Right cardiac atrium (tissue), 5 donors: ENCODE results near the gene MAN2A2. TPM values are rescaled to one million over a fixed set of nuclear protein-coding genes. Genes with fewer than 3 reads are reported as not detected.

ENCODE experiments used
- ATAC-seq, 2 donors: fragments of 200-7000 bp; cut with Tn5 transposase; one replicate each; pipeline versions ENCODE4 v1.8.0 to v1.9.1; 2020; ENCODE audit warnings: moderate library complexity in 2 of 2, mild to moderate bottlenecking in 1 of 2
- DNase-seq, 3 donors: peaks; one replicate each; pipeline ENCODE4 v3.0.0-alpha.2; 2020
- H3K27ac ChIP-seq: one replicate; pipeline ENCODE4 v1.5.1; 2013; ENCODE audit warnings: mild to moderate bottlenecking, low read length, control low read depth, moderate library complexity
- H3K27me3 ChIP-seq: one replicate; pipeline ENCODE4 v1.6.1; 2013; ENCODE audit not compliant: control insufficient read depth, insufficient read depth
- H3K4me1 ChIP-seq: one replicate; pipeline ENCODE4 v1.6.1; 2013; ENCODE audit warnings: low read length; ENCODE audit not compliant: control insufficient read depth, insufficient read depth
- H3K4me3 ChIP-seq: one replicate; pipeline ENCODE4 v1.5.1; 2013; ENCODE audit warnings: low read length, control low read depth
- H3K9me3 ChIP-seq: one replicate; pipeline ENCODE4 v1.6.1; 2013; ENCODE audit warnings: low read length; ENCODE audit not compliant: control insufficient read depth
- WGBS: extraction: QIAGEN DNeasy Blood & Tissue Kit; methylation state at CpG from one replicate; pipeline ENCODE4 v1.1.7; 2013; 5-methylcytosine and 5-hydroxymethylcytosine counted together
- intact Hi-C, 4 donors: fragments of 100-400 bp; cut with DNase I; formaldehyde crosslinking; loops; one replicate each; pipeline versions ENCODE4 v1.11.0 to v1.14.0; 2022 to 2023
- long read RNA-seq, 4 donors: library from polyadenylated mRNA; unstranded; transcript quantifications; one replicate each; pipeline ENCODE4 v2.0.0, GENCODE V29; 2020 to 2021
- polyA plus RNA-seq: library from polyadenylated mRNA; stranded (reverse); fragments of 200-250 nt; gene quantifications from one replicate; pipeline ENCODE4 v1.2.3, GENCODE V29; 2013
- total RNA-seq, 4 donors: library from RNA; stranded (reverse); fragmentation: NEBNext Ultra II Directional; extraction: Animal tissue kit (Norgen Biotek cat#: 25700); gene quantifications; one replicate each; pipeline ENCODE4 v1.2.1, GENCODE V29; 2021
- donor health status: healthy with polysubstance abuse.
- donor health status: DM: no; HTN: yes; CAD: no.
- donor health status: DM: no; HTN: no; CAD: no.
- donor health status: DM: no; HTN: yes; CAD: no; lungs with severe emphysema.
- donor health status: DM: yes; HTN: yes; CAD: no.

The MAN2A2 gene
- total RNA-seq = 100 to 1,000 TPM in 2 of 4 donors, 10 to 100 TPM in 2; 75.9 to 118 (median 93.4) TPM
- polyA plus RNA-seq = 41.6 TPM
- long read RNA-seq, donor 1, full-length matches to known transcripts = 3 of 73 reads
- long read RNA-seq, donor 1, partial matches to known transcripts = 57 of 73 reads
- long read RNA-seq, donor 1, other reads (novel, unspliced or antisense) = 13 of 73 reads
- long read RNA-seq, donor 2, partial matches to known transcripts = 36 of 51 reads
- long read RNA-seq, donor 2, other reads (novel, unspliced or antisense) = 12 of 51 reads
- long read RNA-seq, donor 3, partial matches to known transcripts = 82 of 105 reads
- long read RNA-seq, donor 3, other reads (novel, unspliced or antisense) = 19 of 105 reads
- long read RNA-seq, donor 4, partial matches to known transcripts = 39 of 58 reads
- long read RNA-seq, donor 4, other reads (novel, unspliced or antisense) = 15 of 58 reads

DNA sequence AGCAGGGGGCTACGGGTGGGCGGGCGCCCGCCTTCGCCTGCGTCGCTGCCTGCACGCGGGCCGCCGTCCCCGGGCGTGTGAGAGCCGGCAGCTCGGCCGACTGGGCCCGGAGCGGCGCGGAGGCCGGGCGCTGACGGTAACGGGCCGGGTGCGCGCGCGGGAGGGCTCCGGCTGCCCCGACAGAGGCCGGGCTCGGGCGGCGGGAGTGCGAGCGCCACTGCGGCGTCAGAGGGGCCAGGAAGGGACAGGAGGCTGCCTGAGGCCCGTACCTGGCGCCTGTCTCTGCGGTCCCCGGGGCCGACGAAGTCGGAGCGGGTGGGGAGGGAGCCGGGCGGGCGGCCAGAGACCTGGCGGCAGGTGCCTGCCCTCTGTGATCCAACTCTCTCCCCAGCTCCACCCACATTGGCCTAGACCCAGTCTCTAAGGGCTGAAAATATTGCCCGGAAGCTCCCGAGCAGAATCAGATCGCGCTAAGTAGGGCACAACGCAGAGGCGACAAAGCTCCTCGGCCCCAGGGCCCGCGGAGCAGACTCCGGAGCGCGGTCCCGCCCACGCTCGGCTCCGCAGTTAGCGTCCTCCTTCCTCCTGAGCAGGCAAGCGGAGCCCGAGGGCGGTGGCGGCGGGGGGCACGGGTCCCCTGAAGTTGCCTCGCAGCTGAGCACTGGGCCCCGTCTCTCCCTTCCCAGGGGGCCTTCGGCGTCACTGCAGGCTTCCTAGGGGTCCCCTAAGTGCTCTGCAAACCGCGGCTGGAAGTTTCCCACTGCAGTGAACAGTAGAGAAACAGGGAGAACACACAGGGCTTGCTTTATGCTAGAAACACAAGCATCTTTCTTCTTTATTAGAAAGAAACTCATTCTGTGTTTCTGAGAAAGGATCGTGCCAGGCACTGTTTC, at the start of gene MAN2A2:
Gene MAN2A2, plus strand, starts transcription at position 463 of the 893 bp plus-strand sequence. CDS start 906 bp downstream, outside the sequence.
- intact Hi-C loops = loop anchor here in 2 of 4 donors (2.0 to 5.0 kb wide), 2 partner anchors 28 to 34 kb away; partner anchors contain the start of gene UNC45A (in 1 of the 2)
- H3K4me1 ChIP-seq = peaks cover 13% of the 10 kb centered on the region
- peak; percentile 34 to 48 for ATAC-seq

DNA sequence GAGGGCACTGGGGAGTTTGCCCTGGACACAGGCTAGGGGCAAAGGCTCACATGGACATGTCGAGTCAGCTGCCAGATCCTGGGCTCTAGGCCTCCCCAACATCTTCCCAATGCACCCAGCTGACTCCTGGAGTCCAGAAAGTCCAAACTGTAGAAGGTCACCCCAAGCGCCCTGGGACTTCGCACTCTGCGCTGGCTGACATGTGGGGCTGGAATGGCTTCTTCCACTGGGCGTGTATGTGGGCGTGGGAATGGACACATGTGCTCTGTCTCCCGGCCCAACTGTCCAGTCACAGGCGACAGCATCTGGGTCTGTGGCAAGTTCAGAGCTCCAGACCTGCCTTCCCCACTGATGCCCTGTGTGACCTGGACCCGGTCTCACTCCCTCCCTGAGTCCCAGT, 48.0 kb upstream of the MAN2A2 start:
- 79% methylated on average over 9 of the region's 9 CpGs for WGBS
- Histone ChIP-seq H3K9me3 (no peaks in the 10 kb centered on the region), H3K27ac (no peak overlapping the region), H3K4me1 (no peaks in the 10 kb centered on the region), H3K27me3 (no peaks in the 10 kb centered on the region), H3K4me3 (no peak overlapping the region)
- ATAC-seq (no peak), DNase-seq (no peak)
- intact Hi-C loops = no loop called here

More for the DNA sequence above, at the start of gene MAN2A2:
- under 1% methylated on average over 81 of the region's 81 CpGs for WGBS
- Histone ChIP-seq H3K4me3 (peak within 1 kb of the TSS; percentile 83), H3K27me3 (no peaks in the 10 kb centered on the region), H3K27ac (peak within 1 kb of the TSS; percentile 88), H3K9me3 (no peaks in the 10 kb centered on the region)
- peak; percentile 70 to 88 (median 87) for DNase-seq

DNA sequence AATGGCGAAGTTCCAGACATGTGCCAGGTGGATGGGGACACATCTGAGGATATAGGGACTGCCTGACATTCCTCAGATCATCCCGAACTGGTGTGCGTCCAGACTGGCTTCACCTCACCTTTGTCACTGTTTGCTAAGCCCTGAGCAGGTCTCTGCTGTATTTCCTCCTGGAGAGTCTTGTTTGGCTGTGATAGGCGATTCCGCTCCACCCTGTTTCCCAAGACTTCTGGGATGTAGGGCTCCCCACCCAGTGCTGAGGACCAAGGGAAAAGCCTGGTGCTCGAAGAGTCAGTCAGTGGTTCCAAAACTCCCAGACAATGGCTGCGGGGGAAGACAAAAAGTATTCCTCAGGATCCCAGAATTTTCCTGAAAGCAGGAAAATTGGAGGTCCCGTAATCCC, 45.8 kb upstream of the MAN2A2 start:
- H3K4me1 ChIP-seq = no peaks in the 10 kb centered on the region
- no peaks in the 10 kb centered on the region for H3K9me3 ChIP-seq
- ATAC-seq (peak in 1 of 2 donors; percentile 60), DNase-seq (peak in 1 of 3 donors; percentile 6)
- H3K27me3 ChIP-seq = no peaks in the 10 kb centered on the region
- H3K4me3 ChIP-seq = no peak overlapping the region
- intact Hi-C loops = no loop called here
- H3K27ac ChIP-seq = no peak overlapping the region
- WGBS = 93% methylated on average over 8 of the region's 8 CpGs

DNA sequence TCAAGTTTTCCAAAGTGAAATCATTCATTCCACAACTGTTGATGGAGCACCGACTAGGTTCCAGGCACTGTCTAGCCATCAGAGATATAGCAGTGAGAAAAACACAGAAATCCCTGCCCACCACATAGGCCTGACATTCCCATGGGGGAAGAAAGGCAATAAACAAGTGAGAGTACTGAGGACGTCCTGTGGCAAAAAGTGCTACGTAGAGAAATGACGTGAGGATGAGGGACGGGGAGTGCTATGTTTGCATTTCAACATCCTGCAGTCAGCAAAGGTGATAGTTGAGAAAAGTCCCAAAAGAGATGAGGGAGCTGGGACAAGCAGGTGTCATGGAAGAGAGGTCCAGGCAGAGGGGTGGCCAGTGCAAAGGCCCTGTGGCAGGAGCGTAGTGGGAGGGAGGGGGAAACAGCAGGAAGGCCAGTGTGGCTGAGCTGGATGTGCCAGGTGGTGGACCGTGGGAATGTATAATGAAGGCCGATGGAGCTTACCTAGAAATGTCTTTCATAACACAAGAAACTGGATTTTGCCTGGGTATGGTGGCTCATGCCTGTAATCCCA, 45.1 kb upstream of the MAN2A2 start:
- ATAC-seq (no peak), DNase-seq (peak in 1 of 3 donors; percentile 14)
- Histone ChIP-seq H3K9me3 (no peaks in the 10 kb centered on the region), H3K4me1 (no peaks in the 10 kb centered on the region), H3K27ac (no peak overlapping the region), H3K4me3 (no peak overlapping the region), H3K27me3 (no peaks in the 10 kb centered on the region)
- intact Hi-C loops = no loop called here
- 90% methylated on average over 8 of the region's 8 CpGs for WGBS

DNA sequence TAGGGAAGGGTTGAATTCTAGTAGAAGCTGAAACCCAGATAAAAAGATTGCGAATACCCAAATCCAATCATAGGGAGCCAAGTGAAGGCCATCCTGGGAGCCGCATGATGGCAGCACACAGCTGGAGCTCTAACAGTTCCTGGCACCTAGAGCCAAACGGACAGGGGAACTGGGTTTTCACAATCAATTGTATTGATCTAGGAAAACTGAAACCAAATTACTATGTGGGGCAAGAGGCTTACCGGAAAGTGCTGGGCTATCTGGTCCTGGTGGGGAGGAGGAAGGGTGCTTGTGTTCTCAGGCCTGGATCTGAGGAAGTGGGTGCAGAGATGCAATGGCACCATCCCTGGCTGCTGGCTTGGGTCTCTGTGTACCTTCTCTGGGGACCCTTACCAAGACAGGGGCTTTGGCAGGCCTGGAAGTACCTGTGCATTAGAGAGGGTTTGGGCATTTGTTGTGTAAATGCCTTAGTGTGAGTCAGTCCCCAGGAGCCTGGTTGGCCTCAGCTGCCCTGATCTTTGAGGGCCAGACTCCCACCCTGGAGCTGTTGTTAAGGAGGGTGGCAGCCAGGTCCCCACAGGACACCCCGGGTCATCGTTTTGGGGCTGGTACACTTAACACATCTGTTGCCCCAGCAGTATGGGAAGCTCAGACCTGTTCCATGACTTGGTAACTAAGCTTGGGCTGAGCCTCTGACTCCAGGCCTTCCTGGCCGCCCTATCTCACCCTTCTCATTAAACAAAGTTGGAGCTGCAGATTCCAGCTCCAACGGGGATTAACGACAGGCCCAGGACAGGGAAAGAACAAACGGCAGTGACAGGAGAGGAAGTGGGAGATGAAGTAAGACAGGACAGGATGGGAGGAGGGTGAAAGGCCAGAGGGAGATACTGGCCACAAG, 43.6 kb upstream of the MAN2A2 start:
- H3K9me3 ChIP-seq = no peaks in the 10 kb centered on the region
- H3K4me1 ChIP-seq = no peaks in the 10 kb centered on the region
- no peaks in the 10 kb centered on the region for H3K27me3 ChIP-seq
- intact Hi-C loops = no loop called here
- no peak overlapping the region for H3K27ac ChIP-seq
- WGBS = 47% methylated on average over 10 of the region's 10 CpGs
- no peak overlapping the region for H3K4me3 ChIP-seq
- ATAC-seq (peak in 1 of 2 donors; percentile 19), DNase-seq (peak in 1 of 3 donors; percentile 27)

DNA sequence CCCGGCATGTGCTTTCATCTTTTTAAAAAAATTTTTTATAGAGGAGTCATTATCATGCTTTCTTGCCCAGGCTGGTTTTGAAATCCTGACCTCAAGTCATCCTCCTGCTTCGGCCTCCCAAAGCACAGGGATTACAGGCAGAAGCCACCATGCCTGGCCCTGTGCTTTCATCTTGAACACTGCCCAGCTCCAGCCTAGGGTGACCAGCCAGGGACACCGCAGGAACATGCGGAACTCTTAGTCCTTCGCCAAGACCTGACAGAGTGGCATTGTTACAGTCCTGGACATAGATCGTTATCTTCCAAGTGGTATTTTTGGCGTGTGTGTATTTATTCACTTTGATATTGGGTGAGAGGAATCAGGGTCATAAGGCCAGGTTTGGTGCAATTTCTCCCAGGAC, 42.7 kb upstream of the MAN2A2 start:
- Histone ChIP-seq H3K9me3 (no peaks in the 10 kb centered on the region), H3K4me1 (no peaks in the 10 kb centered on the region), H3K27me3 (no peaks in the 10 kb centered on the region), H3K4me3 (no peak overlapping the region), H3K27ac (no peak overlapping the region)
- no peak for ATAC-seq
- intact Hi-C loops = no loop called here
- DNase-seq = peak in 1 of 3 donors; percentile 12
- 83% methylated on average over 7 of the region's 7 CpGs for WGBS

DNA sequence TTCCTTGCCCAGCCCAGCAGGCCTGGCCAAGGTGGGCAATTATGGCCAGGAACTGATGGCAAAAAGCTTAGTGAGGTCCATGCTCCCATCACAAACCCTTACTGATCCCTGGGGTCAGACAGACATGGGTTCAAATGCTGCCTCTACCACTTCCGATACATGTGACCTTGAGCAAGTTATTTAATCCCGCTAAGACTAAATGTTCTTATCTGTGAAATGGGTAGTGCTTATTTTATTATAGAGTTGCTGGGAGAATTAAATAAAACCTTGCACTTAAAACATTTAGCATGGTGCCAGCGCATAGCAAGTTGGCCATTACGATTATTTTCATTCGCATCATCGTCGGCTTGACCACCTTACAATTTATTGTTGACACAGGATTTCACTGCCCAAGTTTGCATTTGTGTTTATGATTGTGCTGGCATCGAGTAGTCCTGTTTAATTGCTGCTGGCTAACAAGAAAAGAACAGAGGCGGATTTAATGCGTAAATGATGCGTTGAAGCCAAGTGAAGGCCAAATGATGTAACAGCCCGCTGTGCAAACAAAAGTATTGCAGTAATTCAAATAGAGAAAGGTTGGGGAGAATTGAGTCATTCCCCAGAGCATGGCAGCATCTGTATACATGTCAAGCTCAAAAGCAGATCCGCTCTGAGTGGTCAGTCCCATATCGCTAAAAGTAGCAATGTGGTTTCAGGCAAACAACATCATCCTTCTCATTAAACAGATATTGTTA, 42.0 kb upstream of the MAN2A2 start:
- peak in 1 of 3 donors; percentile 7 for DNase-seq
- 94% methylated on average over 14 of the region's 14 CpGs for WGBS
- ATAC-seq = no peak
- Histone ChIP-seq H3K9me3 (no peaks in the 10 kb centered on the region), H3K27me3 (no peaks in the 10 kb centered on the region), H3K4me3 (no peak overlapping the region), H3K4me1 (no peaks in the 10 kb centered on the region), H3K27ac (no peak overlapping the region)
- intact Hi-C loops = no loop called here

DNA sequence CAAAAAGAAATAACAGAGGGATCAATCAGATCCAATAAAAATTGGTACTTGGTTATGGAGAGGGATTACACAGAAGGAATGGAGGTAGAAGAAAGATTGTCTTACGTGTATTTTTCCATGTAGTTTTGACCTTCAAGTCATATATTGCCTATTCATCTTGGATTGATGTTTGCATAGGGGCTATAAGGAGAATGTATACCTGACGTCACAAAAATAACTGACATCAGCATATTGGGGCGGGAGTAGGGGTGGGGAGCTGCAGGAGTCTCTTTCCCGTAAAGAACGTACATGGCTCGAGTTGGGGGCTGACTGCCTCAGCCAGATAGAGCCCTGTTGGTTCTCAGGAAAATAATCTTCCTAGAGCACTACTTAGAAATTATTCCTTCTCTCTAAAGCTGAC, 40.6 kb upstream of the MAN2A2 start:
- no peak for ATAC-seq
- DNase-seq = no peak
- intact Hi-C loops = no loop called here
- Histone ChIP-seq H3K9me3 (no peaks in the 10 kb centered on the region), H3K27me3 (no peaks in the 10 kb centered on the region), H3K4me3 (no peak overlapping the region), H3K27ac (no peak overlapping the region), H3K4me1 (no peaks in the 10 kb centered on the region)
- WGBS = 90% methylated on average over 6 of the region's 6 CpGs

DNA sequence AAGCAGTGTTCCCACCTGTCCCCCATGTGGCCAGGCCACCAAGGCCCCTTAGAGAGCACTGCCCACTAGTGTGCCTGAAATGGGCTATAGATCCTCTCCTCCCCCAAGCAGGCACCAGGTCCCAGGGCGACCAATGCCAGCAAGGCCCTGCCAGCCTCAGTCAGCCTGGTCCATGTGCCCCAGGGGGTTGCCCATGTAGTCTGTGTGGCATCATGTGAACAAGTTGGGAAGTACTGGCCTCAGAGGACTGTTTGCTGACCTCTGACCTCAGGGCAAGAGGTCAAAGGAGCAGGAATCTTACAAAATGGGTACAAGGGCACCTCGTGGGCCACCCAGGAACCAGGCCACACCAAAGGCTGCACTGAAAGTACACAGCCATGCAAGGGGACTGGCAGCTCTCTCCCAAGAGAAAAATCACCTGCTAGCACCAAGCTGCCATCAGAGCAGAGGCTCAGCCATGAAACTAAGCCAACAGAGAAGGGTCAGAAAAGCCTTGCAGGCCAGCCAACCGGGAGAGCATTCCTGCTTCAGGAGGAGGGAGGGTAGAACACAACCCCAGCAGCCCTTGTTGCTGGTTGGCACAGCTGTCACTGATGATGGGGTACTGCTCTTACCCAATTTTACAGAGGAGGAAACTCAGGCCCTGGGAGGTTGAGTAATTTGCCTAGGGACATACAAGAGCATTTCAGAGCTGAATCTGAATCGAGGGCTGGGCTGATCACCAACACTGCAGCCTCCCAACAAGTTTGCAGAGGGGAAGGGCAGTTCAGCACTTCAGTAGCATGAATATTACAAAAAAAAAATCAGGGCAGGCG, 39.9 kb upstream of the MAN2A2 start:
- Histone ChIP-seq H3K4me3 (no peak overlapping the region), H3K9me3 (no peaks in the 10 kb centered on the region), H3K27ac (peak overlapping the region; percentile 3), H3K27me3 (no peaks in the 10 kb centered on the region), H3K4me1 (peaks cover 2% of the 10 kb centered on the region)
- DNase-seq = peak in 2 of 3 donors; percentile 51 to 62
- intact Hi-C loops = no loop called here
- peak; percentile 48 to 57 for ATAC-seq
- 67% methylated on average over 5 of the region's 5 CpGs for WGBS
